NCI-H82 (cell line): ENCODE data around the gene LRRN4CL.
"Not testable (repeated sequence)": the region's sequence is repeated elsewhere in the genome, so short reads cannot be mapped to it uniquely, and the experiment has no call there.

Experiments
- DNase-seq: peaks from one replicate; lab custom pipeline; 2025; lab: John Stamatoyannopoulos, UW

Gene LRRN4CL

GRCh38 chr11:62675415-62675814 is 13.9 kb downstream of the LRRN4CL start:
- DNase-seq = not testable (repeated sequence)

GRCh38 chr11:62673196-62673525 is 16.2 kb downstream of the LRRN4CL start:
- DNase-seq = no peak

- peak; percentile 93 for DNase-seq
These were observed 17.5 kb downstream of the LRRN4CL start, which contains the start of the genes LBHD1 and UQCC3 for GRCh38 chr11:62671608-62672389. Gene LBHD1, minus strand, starts transcription at chr11:62672267. Its CDS starts 2,236 bp downstream, at chr11:62670031. Gene UQCC3, plus strand, starts transcription at chr11:62671673. Its CDS starts 73 bp downstream, at chr11:62671746.

GRCh38 chr11:62671236-62671607 is 18.1 kb downstream of the LRRN4CL start:
- DNase-seq = no peak

GRCh38 chr11:62669420-62670161 is 19.7 kb downstream of the LRRN4CL start:
- peak; percentile 88 for DNase-seq

GRCh38 chr11:62667460-62667859 is 21.9 kb downstream of the LRRN4CL start:
- DNase-seq = peak; percentile 25

GRCh38 chr11:62666259-62666926 is 22.9 kb downstream of the LRRN4CL start:
- peak; percentile 37 for DNase-seq

- DNase-seq = peak; percentile 46
These were observed 23.6 kb downstream of the LRRN4CL start for GRCh38 chr11:62665599-62666258.

GRCh38 chr11:62665075-62665598 is 24.2 kb downstream of the LRRN4CL start, which contains the start of the genes C11orf98 and CSKMT:
Gene C11orf98, minus strand, starts transcription at chr11:62665210. Its CDS starts 41 bp downstream, at chr11:62665169.
Gene CSKMT, plus strand, starts transcription at chr11:62665312. Its CDS starts 568 bp downstream, at chr11:62665880.
- DNase-seq = peak; percentile 94

- peak; percentile 82 for DNase-seq
These were observed 24.8 kb downstream of the LRRN4CL start for GRCh38 chr11:62664405-62665074.

GRCh38 chr11:62656796-62657429 is 32.4 kb downstream of the LRRN4CL start:
- DNase-seq = no peak

GRCh38 chr11:62654297-62654696 is 35.0 kb downstream of the LRRN4CL start:
- DNase-seq = no peak

- no peak for DNase-seq
These were observed 36.9 kb downstream of the LRRN4CL start for GRCh38 chr11:62652161-62653006.

GRCh38 chr11:62650283-62650682 is 39.0 kb downstream of the LRRN4CL start:
- DNase-seq = not testable (repeated sequence)

- no peak for DNase-seq
These were observed 39.8 kb downstream of the LRRN4CL start for GRCh38 chr11:62649486-62649885.

GRCh38 chr11:62648967-62649364 is 40.4 kb downstream of the LRRN4CL start:
- no peak for DNase-seq

GRCh38 chr11:62648185-62648966 is 41.0 kb downstream of the LRRN4CL start:
- DNase-seq = no peak

GRCh38 chr11:62647609-62648005 is 41.7 kb downstream of the LRRN4CL start:
- no peak for DNase-seq
